GM19463 (cell line): ENCODE measurements around the gene GNAL.

Experiments
- ATAC-seq: cut with Tn5 transposase; IDR thresholded peaks from one replicate; pipeline ENCODE4 v1.9.1; 2021; ENCODE audit warnings: mild to moderate bottlenecking, moderate library complexity; ENCODE audit not compliant: unreplicated experiment

The GNAL gene

DNA sequence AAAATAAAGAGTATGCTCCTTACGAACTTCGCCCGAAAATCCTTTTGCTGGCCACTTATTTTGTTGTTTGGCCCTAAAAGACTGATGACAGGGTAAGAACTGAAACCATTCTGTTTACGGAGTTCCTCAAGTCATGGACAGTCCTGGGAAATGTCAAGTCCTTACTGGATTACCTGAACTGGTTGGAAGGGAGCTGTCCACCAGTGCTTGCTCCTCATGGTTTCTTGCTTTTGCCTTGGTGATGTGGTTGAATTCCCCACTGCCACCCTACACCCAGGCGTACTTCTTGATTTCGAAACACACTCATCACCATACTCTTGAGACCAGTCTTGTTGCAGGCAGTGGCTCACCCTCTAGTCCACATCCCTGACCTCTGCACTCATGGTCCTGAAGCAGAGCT lies 113.1 kb downstream of the GNAL start:
- no peak for ATAC-seq

- no peak for ATAC-seq
These were observed 113.5 kb downstream of the GNAL start for GRCh38 chr18:11802586-11802985.

GRCh38 chr18:11807233-11807632 lies 118.2 kb downstream of the GNAL start:
- ATAC-seq, result no peak

DNA sequence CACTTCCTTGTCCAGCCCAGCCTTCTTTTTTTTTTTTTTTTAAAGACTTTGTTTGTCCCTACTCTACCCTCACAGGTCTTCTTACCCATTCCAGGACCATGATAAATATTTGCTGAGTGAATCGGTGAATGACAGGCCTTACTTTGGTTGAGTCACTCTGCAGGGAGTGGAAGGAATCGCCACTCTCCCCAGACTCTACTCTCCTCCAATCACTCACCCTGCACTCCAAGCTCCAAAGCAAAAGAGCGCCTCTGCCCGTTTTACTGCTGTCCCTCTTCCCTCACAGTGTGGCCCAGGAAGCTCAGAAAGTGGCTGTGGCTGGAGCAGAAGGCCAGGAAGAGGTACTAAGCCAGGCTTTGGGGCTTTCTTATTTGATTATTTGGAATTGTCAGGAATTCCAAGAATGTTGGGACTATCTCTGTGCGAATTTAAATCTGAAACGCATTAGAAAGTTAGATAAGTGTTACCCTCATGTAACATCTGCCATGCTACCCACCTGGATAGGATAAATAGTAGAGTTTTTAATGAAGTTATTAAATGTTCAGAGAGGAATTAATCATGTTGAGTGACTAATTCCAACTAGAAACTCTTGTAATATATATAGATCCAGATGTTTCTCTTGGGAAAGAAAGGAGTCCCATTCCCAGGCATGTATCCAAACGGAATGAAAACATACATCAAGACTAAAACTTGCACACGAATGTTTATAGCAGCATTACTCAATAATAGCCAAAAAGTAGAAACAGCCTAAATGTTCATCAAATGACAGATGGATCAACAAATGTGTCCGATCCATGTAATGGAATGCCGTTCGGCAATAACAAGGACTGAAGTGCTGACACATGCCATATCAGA lies 119.2 kb downstream of the GNAL start:
- ATAC-seq, result no peak

DNA sequence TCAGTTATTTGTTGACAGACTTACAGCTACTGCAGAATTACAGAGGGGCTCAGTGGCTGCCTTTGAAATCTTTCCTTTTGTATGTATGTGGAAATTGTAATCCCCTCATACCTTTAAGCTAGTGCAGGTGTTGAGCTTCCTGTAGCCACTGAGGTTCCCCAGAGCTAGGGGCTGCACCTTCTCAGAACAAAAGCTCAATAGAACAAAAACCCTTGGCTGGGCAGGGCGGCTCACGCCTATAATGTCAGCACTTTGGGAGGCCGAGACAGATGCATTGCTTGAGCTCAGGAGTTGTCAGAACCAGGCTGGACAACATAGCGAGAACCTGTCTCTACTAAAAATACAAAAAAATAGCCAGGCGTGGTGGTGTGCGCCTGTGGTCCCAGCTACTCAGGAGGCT lies 120.8 kb downstream of the GNAL start:
- ATAC-seq, result no peak

- no peak for ATAC-seq
These were observed 121.3 kb downstream of the GNAL start for GRCh38 chr18:11810379-11810778.

DNA sequence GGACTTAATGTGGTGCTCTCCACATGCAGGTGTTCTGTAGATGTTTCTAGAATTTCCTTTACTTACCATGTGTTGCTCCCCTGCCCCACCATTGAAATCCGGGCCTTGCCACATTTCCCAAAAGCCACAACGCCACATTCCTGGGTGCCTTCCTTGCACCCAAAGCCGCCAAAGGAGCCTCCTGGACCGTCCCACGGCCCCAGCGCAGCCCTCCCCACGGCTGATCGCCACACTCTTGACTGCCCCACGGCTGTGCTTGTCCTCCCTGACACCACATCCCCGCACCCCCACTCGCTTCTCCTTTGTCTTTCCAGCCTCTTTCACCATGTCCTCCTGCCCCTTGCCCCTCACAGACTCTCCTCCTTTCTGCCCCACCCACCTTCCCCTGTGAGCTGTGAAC lies 121.9 kb downstream of the GNAL start:
- ATAC-seq, result no peak

DNA sequence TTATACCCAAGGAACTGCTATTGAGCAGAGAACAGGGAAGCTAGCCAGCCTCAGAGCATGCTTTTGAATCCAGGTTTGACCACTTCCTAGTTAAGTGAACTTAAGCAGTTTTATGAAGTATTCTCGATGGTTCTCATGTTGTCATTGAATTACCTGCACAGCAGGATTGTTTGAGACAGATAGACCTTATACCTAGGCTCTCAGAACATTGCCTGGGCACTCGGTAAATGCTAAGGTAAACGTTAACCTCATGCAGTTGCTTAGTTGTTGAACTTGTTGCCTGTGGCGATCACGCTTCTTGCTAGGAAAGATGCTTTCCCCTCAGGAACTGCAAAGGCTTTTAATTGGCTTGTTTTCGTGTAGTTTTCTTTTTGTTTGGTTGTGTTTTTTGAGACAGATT lies 128.2 kb downstream of the GNAL start:
- no peak for ATAC-seq

DNA sequence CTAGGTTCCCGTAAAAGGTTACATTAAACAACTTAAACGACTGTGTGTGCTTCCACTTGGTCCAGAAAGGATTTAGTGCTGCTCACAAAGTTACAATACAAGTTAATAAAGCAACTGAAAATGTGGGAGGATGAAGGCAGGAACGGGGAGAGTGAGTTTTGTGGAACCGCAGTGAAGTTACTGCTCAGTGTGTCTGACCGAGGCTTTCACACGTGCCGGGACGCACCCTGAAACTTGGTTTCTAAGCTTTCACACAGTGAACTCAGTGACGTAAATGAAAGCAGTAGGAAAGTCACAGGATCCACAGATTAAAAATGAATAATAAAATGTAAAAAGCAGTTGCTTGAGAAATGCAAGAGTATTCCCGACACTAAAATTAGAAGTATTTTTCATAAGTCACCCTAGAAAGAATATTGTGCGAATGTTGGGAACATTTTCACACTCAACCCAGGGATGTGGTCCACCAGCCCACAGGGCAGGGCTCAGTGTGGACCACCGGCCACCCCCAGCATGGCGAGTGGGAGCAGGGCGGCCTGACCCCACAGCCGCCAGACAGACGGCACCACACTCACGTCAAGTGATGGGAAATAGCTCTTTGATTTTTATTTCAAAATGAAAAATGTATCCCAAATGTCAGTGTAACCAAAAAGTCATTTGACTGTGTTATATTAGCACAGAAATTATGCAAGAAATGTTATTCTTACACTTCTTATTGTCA lies 129.6 kb downstream of the GNAL start:
- no peak for ATAC-seq

- ATAC-seq, result no peak
These were observed 130.9 kb downstream of the GNAL start for GRCh38 chr18:11819938-11820337.

- ATAC-seq, result no peak
These were observed 131.6 kb downstream of the GNAL start for GRCh38 chr18:11820697-11821096.

- ATAC-seq, result no peak
These were observed 132.1 kb downstream of the GNAL start for GRCh38 chr18:11821208-11821607.

DNA sequence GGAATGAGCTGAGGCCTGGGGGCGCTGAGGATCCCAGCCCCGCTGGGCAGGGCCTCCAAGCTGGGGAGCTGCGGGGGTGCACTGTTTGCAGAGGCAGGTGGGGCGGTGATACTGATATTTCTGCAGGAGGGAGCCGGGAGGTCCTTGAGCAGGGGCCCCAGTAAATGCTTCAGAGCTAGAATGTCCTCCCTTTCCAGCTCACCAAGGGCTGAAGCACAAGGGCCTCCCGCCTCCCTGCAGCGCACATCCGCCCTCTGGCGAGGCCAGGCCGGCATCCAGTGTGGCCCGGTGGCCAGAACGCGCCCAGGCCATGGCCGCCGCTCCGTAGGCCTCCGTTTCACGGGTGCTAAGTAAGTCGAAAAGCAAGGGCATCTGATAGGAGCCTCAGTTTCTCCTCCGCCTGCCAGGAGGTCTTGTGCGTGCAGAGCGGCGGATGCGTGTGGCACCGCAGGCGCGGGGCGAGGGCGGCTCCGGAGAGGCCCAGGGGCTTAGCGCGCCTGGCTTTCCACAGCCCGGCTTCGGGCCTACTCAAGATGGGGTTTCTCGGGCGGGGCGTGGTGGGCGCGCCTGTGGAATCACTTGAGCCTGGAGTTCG lies 132.7 kb downstream of the GNAL start:
- no peak for ATAC-seq

GRCh38 chr18:11823545-11823944 lies 134.5 kb downstream of the GNAL start:
- no peak for ATAC-seq

DNA sequence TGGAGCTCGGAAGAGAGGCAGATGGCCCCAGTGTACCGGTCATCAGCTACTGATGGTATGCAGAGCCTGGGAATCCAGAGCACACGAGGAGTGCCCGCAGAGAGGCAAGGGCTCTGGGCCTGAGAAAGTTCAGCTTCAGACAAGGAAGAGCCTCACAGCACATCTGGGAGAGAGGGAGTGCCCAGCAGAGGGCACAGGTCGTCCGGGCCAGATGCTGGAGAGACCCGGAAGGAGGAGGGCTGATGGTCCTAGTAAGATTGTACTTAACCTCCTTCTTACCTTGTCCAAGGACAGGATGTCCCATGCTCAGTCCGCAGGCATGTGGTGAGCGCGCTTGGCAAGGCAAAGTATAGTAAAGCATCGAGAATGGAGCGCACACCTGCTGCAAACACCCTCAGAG lies 137.8 kb downstream of the GNAL start:
- ATAC-seq, result no peak

GRCh38 chr18:11828786-11829432 lies 139.8 kb downstream of the GNAL start:
- ATAC-seq, result no peak

- ATAC-seq, result no peak
These were observed 141.5 kb downstream of the GNAL start for GRCh38 chr18:11830585-11830984.

DNA sequence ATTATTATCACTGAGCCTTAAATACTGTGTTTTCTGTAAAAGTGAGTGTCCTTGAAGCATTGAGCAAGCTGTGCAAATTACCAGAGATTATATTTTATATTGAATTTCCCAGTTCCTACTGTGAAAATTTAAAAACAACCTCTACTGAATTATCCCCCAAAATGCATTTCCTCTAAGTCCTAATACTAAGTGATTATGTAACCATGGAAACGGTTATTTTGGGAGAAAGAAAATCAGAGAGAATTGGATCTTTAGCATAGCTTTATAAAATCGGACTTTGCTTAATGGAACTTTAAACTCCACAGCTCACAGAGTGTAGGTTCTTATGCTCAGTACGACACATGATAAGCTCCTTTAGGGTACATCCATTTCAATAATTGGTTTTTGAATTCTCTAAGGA lies 142.9 kb downstream of the GNAL start:
- no peak for ATAC-seq

DNA sequence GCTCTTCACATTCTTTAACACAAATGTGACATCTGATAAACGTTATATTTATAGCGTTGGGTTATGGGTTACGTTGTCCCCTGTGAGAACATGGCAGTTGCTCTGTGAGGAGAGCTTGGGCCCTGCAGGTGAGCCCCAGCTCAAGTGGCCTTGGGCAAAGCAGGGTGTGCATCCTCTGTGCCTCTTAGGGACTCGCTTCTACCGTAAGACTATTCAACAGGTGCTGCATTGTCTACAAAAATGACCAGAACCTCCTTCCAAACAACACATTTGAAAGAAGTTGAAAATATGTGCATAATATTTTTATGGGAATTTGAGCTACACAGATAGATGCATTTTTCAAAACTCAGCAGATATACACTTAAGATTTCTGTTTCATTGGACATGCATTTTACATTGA lies 145.7 kb downstream of the GNAL start:
- no peak for ATAC-seq

DNA sequence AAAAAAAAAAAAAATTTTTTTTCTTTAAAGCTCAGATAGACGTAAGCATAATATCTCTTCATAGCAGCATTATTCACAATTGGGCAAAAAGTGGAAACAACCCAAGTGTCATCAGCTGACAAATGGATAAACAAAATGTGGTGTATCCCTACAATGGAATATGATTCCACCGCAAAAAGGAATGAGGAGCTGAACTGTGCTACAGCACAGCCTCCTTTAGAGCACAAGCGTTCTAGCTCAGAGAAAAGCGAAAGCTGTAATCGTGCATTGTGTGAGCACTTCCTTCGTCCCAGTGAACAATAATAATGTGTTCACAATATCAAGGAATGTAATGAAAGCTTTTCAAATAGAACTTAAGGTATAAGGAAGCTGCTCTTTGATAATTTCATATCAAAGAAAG lies 150.5 kb downstream of the GNAL start:
- ATAC-seq, result no peak

- no peak for ATAC-seq
These were observed 151.4 kb downstream of the GNAL start for GRCh38 chr18:11840493-11840892.

DNA sequence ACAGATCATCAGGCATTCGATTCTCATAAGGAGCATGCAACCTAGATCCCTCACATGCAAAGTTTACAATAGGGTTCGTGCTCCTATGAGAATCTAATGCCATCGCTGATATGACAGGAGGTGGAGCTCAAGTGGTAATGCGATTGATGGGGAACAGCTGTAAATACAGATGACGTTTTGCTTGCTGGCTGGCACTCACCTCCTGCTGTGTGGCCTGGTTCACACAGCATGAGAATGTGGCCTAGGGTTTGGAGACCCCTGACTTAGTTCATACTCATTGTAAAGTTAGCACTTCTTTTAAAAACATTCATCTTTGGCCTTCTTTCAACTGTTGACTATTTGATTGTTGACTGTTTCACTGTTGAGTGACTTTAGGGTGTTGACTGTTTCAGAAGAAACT lies 153.5 kb downstream of the GNAL start:
- no peak for ATAC-seq
